HG03108 (cell line): Measurements from ENCODE around the gene BCCIP.

ENCODE experiments used
- ATAC-seq: cut with Tn5 transposase; IDR thresholded peaks from one replicate; pipeline ENCODE4 v1.9.1; 2021; ENCODE audit warnings: moderate library complexity; ENCODE audit not compliant: unreplicated experiment

The BCCIP gene

DNA sequence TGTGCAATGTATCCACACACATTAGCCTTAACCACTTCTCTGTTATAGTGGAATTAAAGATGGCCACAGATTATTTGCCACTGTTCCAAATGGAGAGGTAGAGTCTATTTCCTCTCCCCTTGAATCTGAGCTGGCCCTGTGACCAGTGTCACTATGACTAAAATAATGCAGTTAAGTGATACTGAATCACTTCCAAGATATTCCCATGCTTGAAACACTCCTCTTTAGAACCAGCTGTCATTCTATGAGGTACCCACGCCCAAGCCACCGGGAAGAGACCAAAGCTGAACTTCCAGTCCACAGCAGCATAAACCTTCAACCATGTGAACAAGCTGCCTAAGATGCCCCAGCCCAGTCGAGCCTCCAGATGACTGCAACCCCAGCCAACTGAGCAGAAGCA, 59.9 kb downstream of the BCCIP start:
- no peak for ATAC-seq
